ENCODE measurements around the gene PARD3. TPM values are rescaled to one million over a fixed set of nuclear protein-coding genes. Genes with fewer than 3 reads are reported as not detected.
"Not testable (repeated sequence)": the region's sequence is repeated elsewhere in the genome, so short reads cannot be mapped to it uniquely, and the experiment has no call there.

Gene PARD3
- total RNA-seq, 1 experiment from 2014 or later: 46.3 TPM

- RAD21 ChIA-PET (ENCODE audit: low non-redundant PET in 1 of 2, low total read pairs in 2 of 2, uncharacterized antibody in 2 of 2, unreplicated experiment in 2 of 2); H4K20me1 ChIP-seq (ENCODE audit: insufficient read depth); intact Hi-C loops (cut with micrococcal nuclease); H3K36me3 ChIP-seq (ENCODE audit: control insufficient read depth in 1 of 2, insufficient read depth in 2 of 2, low read length in 2 of 2); H3K9me3 ChIP-seq (ENCODE audit: control insufficient read depth in 1 of 2, insufficient read depth in 1 of 2, low read depth in 1 of 2, low read length in 2 of 2); H3K4me1 ChIP-seq (ENCODE audit: control insufficient read depth in 1 of 2, insufficient read depth in 2 of 2, low read length in 2 of 2); H3K27ac ChIP-seq (ENCODE audit: low read depth, low read length); H3K4me2 ChIP-seq (ENCODE audit: low read length); H3K27me3 ChIP-seq (ENCODE audit: insufficient read depth, low read length); POLR2A ChIA-PET; BruUV-seq (replicated peaks); H3K9me2 ChIP-seq (ENCODE audit: insufficient read depth); H3K9ac ChIP-seq (ENCODE audit: low read length); H3K4me3 ChIP-seq (replicated peaks in 1 of 2; ENCODE audit: low read depth in 1 of 2, low read length in 2 of 2); CTCF ChIA-PET; DNase-seq (ENCODE audit: low read depth, low spot score); ATAC-seq; H3K79me2 ChIP-seq (ENCODE audit: insufficient read depth, low read length); H2AFZ ChIP-seq (ENCODE audit: low read depth, low read length, poor library complexity, severe bottlenecking): not testable (repeated sequence)
Measured at GRCh38 chr10:34843470-34843869, 28.4 kb upstream of the PARD3 start.

- Histone ChIP-seq H3K4me2 (ENCODE audit: low read length) (no peak overlapping the region), H3K4me1 (ENCODE audit: control insufficient read depth in 1 of 2, insufficient read depth in 2 of 2, low read length in 2 of 2) (no peaks in the 10 kb centered on the region), H3K27me3 (ENCODE audit: insufficient read depth, low read length) (no peaks in the 10 kb centered on the region), H3K36me3 (ENCODE audit: control insufficient read depth in 1 of 2, insufficient read depth in 2 of 2, low read length in 2 of 2) (no peaks in the 10 kb centered on the region), H3K9ac (ENCODE audit: low read length) (no peak overlapping the region), H3K4me3 (replicated peaks in 1 of 2; ENCODE audit: low read depth in 1 of 2, low read length in 2 of 2) (no peak overlapping the region), H3K9me2 (ENCODE audit: insufficient read depth) (no peaks in the 10 kb centered on the region), H3K79me2 (ENCODE audit: insufficient read depth, low read length) (no peaks in the 10 kb centered on the region), H4K20me1 (ENCODE audit: insufficient read depth) (no peaks in the 10 kb centered on the region), H3K27ac (ENCODE audit: low read depth, low read length) (no peak overlapping the region), H3K9me3 (ENCODE audit: control insufficient read depth in 1 of 2, insufficient read depth in 1 of 2, low read depth in 1 of 2, low read length in 2 of 2) (no peaks in the 10 kb centered on the region), H2AFZ (ENCODE audit: low read depth, low read length, poor library complexity, severe bottlenecking) (no peak overlapping the region)
- intact Hi-C loops (cut with micrococcal nuclease): no loop called here
- BruUV-seq (replicated peaks): no TSS peak
- no peak for DNase-seq (ENCODE audit: low read depth, low spot score)
- RAD21 ChIA-PET (ENCODE audit: low non-redundant PET in 1 of 2, low total read pairs in 2 of 2, uncharacterized antibody in 2 of 2, unreplicated experiment in 2 of 2): no interaction called here
- no peak for ATAC-seq
- POLR2A ChIA-PET: no interaction called here
- CTCF ChIA-PET: no interaction called here
- TF ChIP-seq SIN3A (IDR thresholded peaks at IDR 0.05; ENCODE audit: low read depth) (no peak), EZH2phosphoT487 (IDR thresholded peaks at IDR 0.05; ENCODE audit: borderline replicate concordance) (no peak), ZFX (IDR thresholded peaks at IDR 0.05) (no peak), CBX3 (IDR thresholded peaks at IDR 0.05; ENCODE audit: low read depth) (no peak), ZBTB33 (IDR thresholded peaks at IDR 0.05; ENCODE audit: extremely low read depth, insufficient replicate concordance, low read length) (no peak), SRF (IDR thresholded peaks at IDR 0.05; ENCODE audit: low read depth) (no peak), ATF3 (IDR thresholded peaks at IDR 0.05) (no peak), EGR1 (IDR thresholded peaks at IDR 0.05; ENCODE audit: low read depth) (no peak), FOSL1 (IDR thresholded peaks at IDR 0.05; ENCODE audit: low read depth) (no peak), ELF1 (IDR thresholded peaks at IDR 0.05; ENCODE audit: borderline replicate concordance, low read depth) (no peak), RAD21 (IDR thresholded peaks at IDR 0.05; ENCODE audit: low read depth) (no peak), JUND (IDR thresholded peaks at IDR 0.05) (no peak), REST (IDR thresholded peaks at IDR 0.05; ENCODE audit: low read depth) (no peak), TCF7L2 (IDR thresholded peaks at IDR 0.05; ENCODE audit: borderline replicate concordance, extremely low read depth, insufficient read depth, insufficient read length) (no peak), POLR2AphosphoS5 (IDR thresholded peaks at IDR 0.05; ENCODE audit: low read depth, low read length) (no peak), CEBPB (IDR thresholded peaks at IDR 0.05; ENCODE audit: low read depth) (no peak), SP1 (IDR thresholded peaks at IDR 0.05; ENCODE audit: low read depth) (no peak), EZH2 (IDR thresholded peaks at IDR 0.05) (no peak), POLR2A (IDR thresholded peaks at IDR 0.05; ENCODE audit: borderline replicate concordance, extremely low read depth, insufficient read depth, insufficient read length) (no peak)
Measured at GRCh38 chr10:34838366-34838900, 23.3 kb upstream of the PARD3 start.

Data from HCT116 (cell line).